GM19351 (cell line): Measurements from ENCODE around the gene ZNF277.
A peak's percentile ranks its signal among the peaks of the same experiment; 100 is the strongest.
"Not testable (repeated sequence)": the region's sequence is repeated elsewhere in the genome, so short reads cannot be mapped to it uniquely, and the experiment has no call there.

ENCODE experiments used
- ATAC-seq: cut with Tn5 transposase; IDR thresholded peaks from one replicate; pipeline ENCODE4 v1.9.1; 2021; ENCODE audit warnings: mild to moderate bottlenecking, moderate library complexity; ENCODE audit not compliant: unreplicated experiment

The ZNF277 gene

DNA sequence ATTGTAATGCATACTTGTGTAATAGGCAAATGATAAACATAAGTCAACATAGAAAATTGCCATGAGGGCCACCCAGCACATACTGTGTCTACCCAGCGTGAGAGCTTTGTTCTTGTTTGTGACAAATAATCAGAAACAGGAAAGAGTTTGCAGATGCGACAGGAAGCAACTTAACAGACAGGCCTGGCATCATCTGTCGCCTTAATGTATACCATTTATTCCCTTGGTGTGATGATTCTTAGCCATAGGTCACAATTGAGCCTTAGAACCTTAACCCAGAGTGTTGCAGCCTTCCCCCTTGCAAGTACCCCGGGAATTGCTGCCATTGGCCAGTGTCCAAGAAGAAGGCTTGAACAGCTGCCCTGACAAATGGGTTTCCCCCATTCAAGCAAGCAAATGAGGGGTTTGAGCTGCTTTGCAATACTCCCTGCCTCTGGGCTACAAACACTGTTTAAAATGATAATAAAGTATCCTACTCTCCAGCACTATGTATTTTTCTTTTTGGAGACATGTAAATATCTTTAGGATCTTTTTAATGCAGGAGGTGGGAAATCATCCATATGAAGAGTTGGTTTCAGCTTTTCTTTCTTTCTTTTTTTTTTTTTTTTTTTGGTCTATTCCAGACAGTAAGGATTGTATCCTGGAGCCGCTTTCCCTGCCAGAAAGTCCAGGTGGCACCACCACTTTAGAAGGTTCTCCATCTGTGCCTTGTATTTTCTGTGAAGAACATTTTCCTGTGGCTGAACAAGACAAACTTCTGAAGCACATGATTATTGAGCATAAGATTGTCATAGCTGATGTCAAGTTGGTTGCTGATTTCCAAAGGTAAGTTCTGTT, 80.0 kb downstream of the ZNF277 start:
- peak; percentile 62 for ATAC-seq

DNA sequence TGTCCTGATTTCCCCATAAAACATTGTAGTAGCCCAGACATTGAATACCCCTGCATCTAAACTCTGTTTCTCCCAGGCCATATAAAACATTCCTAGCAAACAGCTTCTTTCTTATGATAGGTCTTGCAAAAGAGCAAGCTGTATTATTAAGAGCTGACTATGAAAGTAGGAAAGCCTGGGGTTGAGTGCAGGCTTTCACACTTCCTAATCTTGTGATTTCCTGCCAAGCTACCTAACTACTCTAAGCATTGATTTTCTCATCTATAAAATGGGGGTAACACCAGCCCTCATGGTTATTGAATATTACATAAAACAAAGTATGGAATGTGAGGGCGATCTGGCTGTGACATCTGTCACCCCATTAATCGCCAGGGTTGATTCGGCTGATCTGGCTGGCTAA, 81.8 kb downstream of the ZNF277 start:
- no peak for ATAC-seq

- ATAC-seq = no peak
These were observed 83.6 kb downstream of the ZNF277 start for GRCh38 chr7:112290065-112290464.

- no peak for ATAC-seq
These were observed 85.7 kb downstream of the ZNF277 start for GRCh38 chr7:112292162-112292561.

- ATAC-seq = no peak
These were observed 86.9 kb downstream of the ZNF277 start for GRCh38 chr7:112293416-112293815.

DNA sequence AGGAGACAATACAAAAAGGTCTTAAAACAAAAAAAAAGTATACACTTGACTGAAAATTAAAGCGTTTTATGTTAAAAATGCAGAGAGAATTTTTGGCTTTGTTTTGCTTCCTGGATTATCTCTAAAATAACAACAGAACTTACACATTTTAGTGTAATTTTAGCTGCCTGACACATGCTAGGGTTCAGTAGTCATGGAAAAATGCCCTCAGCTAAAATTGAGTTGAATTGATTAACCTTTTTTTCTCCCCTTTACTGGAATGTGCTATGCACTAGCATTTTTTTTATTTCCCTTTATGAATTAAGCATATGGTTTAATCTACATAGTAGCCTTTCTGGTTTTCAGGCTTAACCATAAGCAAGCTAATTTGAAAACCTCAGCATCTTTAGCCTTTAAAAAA, 89.9 kb downstream of the ZNF277 start:
- no peak for ATAC-seq

DNA sequence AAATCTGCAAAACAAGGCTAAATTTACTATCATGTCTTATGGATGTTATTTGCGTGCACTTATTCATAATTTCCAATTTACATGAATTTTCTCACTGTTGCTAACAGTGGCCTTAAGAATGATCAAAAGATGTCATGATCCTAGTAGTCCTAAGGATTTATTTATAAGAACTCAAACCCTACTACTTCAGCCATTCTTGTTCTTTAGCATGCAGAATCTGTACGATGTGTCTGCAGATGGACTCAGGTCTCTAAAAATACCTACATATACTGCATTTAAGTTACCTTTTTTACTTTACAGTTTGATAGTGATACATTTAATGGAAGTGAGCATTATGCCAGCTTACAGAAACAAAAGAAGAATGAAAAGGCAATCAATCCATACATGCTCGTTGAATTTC, 91.2 kb downstream of the ZNF277 start:
- no peak for ATAC-seq

GRCh38 chr7:112298543-112299100, 92.1 kb downstream of the ZNF277 start:
- no peak for ATAC-seq

GRCh38 chr7:112300072-112300471, 93.6 kb downstream of the ZNF277 start:
- ATAC-seq = no peak

- ATAC-seq = no peak
These were observed 94.4 kb downstream of the ZNF277 start for GRCh38 chr7:112300831-112301407.

DNA sequence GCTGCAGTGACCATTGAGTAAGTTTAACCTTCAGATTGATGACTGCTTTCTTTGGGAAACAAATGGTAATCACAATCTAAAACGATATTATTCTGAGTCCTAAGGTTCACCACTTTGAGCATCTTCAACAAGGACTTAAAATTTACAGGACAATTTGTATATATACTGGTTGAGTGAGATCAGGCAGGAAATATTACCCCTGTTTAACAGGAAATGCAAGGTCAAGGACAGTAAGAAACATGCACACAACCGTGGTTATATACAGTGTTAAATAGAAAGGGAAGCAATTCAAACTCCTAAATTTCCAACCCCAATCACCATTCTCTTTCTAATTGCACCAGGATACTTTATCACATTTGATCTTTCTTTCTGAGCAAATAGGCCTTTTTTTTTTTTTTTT, 96.1 kb downstream of the ZNF277 start:
- no peak for ATAC-seq

- ATAC-seq = no peak
These were observed 100.4 kb downstream of the ZNF277 start for GRCh38 chr7:112306903-112307302.

DNA sequence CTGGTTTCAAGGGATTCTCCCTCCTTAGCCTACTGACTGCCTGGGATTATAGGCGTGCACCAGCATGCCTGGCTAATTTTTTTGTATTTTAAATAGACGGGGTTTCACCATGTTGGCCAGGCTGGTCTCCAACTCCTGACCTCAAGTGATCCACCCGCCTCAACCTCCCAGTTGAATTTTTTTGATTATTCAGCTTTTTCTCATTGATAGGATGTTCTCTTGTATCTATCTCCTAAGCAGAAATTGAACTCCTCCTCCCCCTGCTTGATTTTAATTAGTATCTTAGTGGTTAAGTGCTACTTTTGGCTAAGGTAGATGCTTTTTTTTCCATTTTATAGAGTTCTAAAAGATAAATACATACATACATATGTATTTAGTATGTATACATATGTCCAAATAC, 101.0 kb downstream of the ZNF277 start:
- ATAC-seq = no peak

DNA sequence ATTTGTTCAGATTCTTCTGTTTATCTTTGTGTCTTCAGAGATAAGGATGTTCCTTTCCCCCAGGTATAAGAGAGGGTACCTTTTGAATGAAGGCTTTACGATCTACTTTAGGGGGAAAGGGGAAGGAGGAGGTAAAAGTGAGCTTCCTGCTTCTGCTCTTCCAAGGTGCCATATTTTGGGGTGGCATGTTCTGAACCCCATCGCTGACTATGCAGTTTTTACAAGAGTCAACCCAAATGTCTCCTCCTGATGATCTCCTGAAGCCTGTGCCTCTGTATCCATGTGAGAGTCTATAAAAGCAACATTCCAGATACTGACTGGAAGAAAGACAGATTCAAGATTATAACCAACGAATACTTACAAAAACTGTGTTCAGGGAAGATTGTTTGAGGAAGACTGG, 102.5 kb downstream of the ZNF277 start:
- no peak for ATAC-seq

GRCh38 chr7:112316803-112317202, 110.3 kb downstream of the ZNF277 start:
- not testable (repeated sequence) for ATAC-seq

DNA sequence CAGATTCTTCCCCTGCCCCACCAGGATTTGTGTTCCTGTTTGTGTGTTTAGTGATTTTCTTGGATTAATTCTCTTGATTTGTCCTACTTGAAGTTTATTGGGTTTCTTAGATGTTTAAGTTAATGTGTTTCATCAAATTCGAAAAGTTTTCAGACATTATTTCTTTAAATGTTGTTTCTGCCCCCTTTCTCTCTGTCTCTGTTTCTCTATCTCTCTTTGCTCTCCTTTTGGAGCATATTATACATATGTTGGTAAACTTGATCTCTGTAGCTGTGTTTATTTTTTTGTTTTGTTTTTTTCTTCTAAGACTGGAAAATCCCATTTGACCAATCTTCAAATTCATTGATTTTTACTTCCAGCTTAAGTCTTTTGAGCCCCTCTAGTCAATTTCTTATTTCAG, 115.6 kb downstream of the ZNF277 start:
- no peak for ATAC-seq

DNA sequence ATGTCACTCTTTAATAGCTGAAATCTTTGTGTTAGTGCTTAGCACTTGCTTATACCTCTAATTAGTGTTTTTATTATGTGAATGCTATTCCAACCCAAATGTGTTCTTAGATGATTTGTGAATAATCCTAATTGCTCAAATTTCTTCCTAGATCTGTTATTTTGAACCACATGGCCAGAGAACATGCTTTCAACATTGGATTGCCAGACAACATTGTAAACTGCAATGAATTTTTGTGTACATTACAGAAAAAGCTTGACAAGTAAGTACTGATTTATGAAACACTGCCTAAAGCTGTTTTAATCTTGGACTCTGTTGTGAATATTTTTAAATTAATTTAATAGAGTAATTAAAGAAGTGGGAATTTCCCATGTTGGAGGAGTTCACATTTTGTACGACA, 121.1 kb downstream of the ZNF277 start:
- ATAC-seq = no peak

DNA sequence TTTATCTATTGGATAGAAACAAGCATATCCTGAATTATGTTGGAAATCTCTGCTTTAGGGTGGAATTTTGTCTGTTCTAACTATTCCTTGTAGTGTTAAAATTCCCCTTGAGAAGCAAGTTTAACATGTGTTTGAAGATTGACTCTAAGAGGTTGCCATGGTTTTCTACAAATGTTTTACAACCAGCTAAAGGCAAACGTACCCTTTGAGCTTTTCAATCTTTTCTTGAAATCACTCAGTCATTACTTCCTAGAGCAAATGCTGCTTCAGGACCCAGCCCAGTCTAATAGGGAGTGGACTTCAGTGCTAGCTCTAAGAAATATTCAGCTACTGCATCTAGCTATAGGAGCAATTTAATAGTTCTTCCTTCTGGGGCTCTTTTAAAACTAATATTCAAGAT, 125.0 kb downstream of the ZNF277 start:
- no peak for ATAC-seq

DNA sequence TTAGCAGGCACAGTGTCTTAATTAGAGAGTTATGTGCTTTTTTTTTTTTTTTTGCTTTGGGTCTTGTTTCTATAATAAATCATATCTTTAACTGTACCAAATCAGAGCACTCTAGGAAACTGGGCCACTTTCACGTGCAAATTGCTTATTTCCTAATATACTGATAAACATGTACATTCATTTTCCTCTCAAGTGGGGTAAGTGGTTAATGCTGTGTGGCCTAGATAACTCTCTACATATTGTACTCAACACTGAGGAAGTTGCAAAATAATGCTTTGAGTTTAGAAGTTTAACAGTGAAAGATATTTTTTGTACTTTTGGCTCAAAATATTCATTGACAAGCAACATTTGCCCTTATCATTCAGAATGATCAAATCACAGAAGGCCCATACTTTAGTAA, 127.9 kb downstream of the ZNF277 start:
- no peak for ATAC-seq

DNA sequence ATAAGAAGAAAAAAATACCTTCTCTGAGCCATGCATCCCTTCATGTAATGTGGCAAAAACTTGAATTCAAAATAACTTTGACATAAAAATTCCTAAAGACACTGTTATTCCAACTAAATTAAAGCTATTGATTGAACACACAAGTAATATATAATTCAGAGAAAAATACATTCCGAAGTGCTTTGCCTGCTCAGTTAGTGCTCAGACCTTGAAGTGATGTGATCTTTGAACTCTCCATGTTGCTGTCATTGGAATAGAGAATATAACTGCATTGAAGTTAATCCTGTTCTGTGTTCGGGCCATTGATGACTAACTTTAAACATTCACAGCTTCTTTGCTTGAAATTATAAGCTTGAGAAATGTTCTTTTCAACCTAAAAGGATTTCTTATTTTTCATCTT, 129.8 kb downstream of the ZNF277 start:
- ATAC-seq = no peak

DNA sequence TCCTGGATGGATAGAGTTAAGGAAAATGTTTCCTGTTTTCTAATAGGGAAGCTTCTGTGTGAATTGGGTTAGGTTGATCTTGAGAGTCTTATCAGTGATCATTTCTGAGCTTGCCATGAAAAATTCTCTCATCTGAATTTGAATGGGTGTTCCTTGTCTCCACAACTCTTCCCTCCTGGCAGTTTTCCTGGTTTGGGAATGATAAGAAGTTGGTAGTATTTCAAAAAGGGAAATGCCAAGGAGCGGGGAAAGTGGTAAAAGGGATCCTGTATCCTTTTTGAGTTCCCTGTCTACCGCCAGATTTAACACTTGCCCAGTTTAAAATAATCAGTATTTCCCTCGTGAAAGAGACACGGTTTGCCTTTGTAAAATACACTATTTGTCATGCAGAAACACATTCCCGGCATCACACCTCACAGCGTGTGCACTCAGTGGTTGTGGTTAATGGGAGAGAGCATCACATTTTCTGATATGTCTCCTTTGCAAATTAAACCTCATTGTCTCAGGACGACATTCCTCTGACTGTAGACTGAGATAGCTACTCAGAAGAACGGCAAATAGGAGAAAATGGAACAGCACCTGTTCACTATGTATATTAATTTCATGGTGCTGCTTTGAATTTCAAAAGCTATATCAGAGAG, 130.6 kb downstream of the ZNF277 start:
- no peak for ATAC-seq

GRCh38 chr7:112337892-112338291, 131.4 kb downstream of the ZNF277 start:
- no peak for ATAC-seq
